Psoas muscle (tissue), 8 donors: Measurements from ENCODE around the gene R3HDM1. TPM values are rescaled to one million over a fixed set of nuclear protein-coding genes. Genes with fewer than 3 reads are reported as not detected.
A peak's percentile ranks its signal among the peaks of the same experiment; 100 is the strongest.

Source experiments
- ATAC-seq, 4 donors: fragments of 200-7000 bp; cut with Tn5 transposase; one replicate each; pipeline ENCODE4 v1.9.1; 2020; ENCODE audit warnings: moderate library complexity in 3 of 4, mild to moderate bottlenecking in 2 of 4
- DNase-seq, 2 donors: peaks; one replicate each; pipeline ENCODE4 v3.0.0-alpha.2; 2020
- H3K27ac ChIP-seq: fragments of 200-600 bp; one replicate; pipeline ENCODE4 v1.8.0; 2022
- H3K27me3 ChIP-seq, 3 donors: fragments of 200-600 bp in 1 of 3; one replicate each; pipeline versions ENCODE4 v1.6.1 to v1.8.0; 2013 to 2022; ENCODE audit warnings: low read length in 2 of 3, mild to moderate bottlenecking in 2 of 3, moderate library complexity in 1 of 3; ENCODE audit not compliant: insufficient read depth in 3 of 3
- H3K36me3 ChIP-seq, 2 donors: fragments of 200-600 bp in 1 of 2; one replicate each; pipeline versions ENCODE4 v1.6.1 to v1.8.0; 2013 to 2022; ENCODE audit warnings: low read depth in 1 of 2, mild to moderate bottlenecking in 1 of 2, moderate library complexity in 1 of 2; ENCODE audit not compliant: insufficient read depth in 1 of 2
- H3K4me1 ChIP-seq: fragments of 200-600 bp; one replicate; pipeline ENCODE4 v1.8.0; 2022
- H3K4me3 ChIP-seq: fragments of 200-600 bp; one replicate; pipeline ENCODE4 v1.8.0; 2022; ENCODE audit warnings: mild to moderate bottlenecking
- H3K9me3 ChIP-seq: fragments of 200-600 bp; one replicate; pipeline ENCODE4 v1.8.0; 2022
- WGBS, 3 donors: extraction: QIAGEN DNeasy Blood & Tissue Kit; methylation state at CpG; one replicate each; pipeline versions ENCODE4 v1.1.6 to v1.1.7; 2013; 5-methylcytosine and 5-hydroxymethylcytosine counted together
- intact Hi-C, 2 donors: fragments of 100-400 bp; cut with DNase I; formaldehyde crosslinking; loops; one replicate each; pipeline versions ENCODE4 v1.11.0 to v1.14.2; 2022
- polyA plus RNA-seq, 3 donors: library from polyadenylated mRNA; stranded (reverse); fragments of 200-250 nt; gene quantifications; one replicate each; pipeline ENCODE4 v1.2.3, GENCODE V29; 2013
- total RNA-seq, 4 donors: library from RNA; stranded (reverse); fragmentation: NEBNext Ultra II Directional in 2 of 4; extraction: Animal tissue kit (Norgen Biotek cat#: 25700) in 2 of 4; gene quantifications; one replicate each; pipeline versions ENCODE4 v1.2.1 to v1.2.4, GENCODE V29; 2021 to 2023
- TF ChIP-seq, protein P1 (sequence below): fragments of 200-600 bp; IDR thresholded peaks from one replicate; pipeline ENCODE4 v1.8.0; 2022; ENCODE audit warnings: antibody characterized with exemption
- donor health status: healthy with polysubstance abuse.
- donor health status: DM: no; HTN: no; CAD: no; lungs with moderate emphysema.
- donor health status: Bipolar disorder and iron deficiency.
- donor health status: healthy.
- donor health status: DM: yes; HTN: yes; CAD: no.
- donor health status: DM: no; HTN: no; CAD: no.
- donor health status: DM: no; HTN: no; CAD: no.
- donor health status: DM: yes; HTN: yes; CAD: no.

R3HDM1 gene
- total and polyA plus RNA-seq, 7 donors = 4.6 to 25.3 (median 20.1) TPM

DNA sequence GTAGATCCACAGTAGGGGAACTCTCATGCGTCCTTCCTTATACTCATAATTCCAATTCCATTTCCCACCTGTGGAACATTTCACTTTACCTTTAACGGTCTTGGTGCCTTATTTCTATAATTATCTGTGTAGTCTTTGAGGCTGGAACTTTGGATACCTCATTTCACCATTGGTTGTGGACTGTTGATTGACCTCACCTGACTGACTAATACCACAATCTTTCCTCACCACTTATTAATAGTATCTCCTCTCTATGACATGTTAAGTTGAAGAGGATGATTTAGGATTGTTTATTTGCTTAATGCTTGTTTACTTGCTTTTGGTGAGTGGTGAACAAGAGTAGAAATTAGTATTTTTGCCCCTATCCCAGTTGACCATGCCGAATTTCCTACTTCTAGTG, 50.0 kb downstream of the R3HDM1 start:
- H3K27me3 ChIP-seq = no peaks in the 10 kb centered on the region
- no peaks in the 10 kb centered on the region for H3K9me3 ChIP-seq
- 77 to 83% (median 83%) methylated on average over 3 of the region's 3 CpGs for WGBS, 3 donors
- peaks cover 18% of the 10 kb centered on the region for H3K4me1 ChIP-seq
- DNase-seq (no peak), ATAC-seq (peak; percentile 73 to 88 (median 78))
- intact Hi-C loops = loop anchor here in 1 of 2 donors (10.0 kb wide), 1 partner anchor 46 kb away; the partner anchor contains the start of genes R3HDM1 and ZRANB3
- no peaks in the 10 kb centered on the region for H3K36me3 ChIP-seq
- TF ChIP-seq, protein P1, sequence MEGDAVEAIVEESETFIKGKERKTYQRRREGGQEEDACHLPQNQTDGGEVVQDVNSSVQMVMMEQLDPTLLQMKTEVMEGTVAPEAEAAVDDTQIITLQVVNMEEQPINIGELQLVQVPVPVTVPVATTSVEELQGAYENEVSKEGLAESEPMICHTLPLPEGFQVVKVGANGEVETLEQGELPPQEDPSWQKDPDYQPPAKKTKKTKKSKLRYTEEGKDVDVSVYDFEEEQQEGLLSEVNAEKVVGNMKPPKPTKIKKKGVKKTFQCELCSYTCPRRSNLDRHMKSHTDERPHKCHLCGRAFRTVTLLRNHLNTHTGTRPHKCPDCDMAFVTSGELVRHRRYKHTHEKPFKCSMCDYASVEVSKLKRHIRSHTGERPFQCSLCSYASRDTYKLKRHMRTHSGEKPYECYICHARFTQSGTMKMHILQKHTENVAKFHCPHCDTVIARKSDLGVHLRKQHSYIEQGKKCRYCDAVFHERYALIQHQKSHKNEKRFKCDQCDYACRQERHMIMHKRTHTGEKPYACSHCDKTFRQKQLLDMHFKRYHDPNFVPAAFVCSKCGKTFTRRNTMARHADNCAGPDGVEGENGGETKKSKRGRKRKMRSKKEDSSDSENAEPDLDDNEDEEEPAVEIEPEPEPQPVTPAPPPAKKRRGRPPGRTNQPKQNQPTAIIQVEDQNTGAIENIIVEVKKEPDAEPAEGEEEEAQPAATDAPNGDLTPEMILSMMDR = no peak
- H3K27ac ChIP-seq = no peak overlapping the region
- H3K4me3 ChIP-seq = no peak overlapping the region

DNA sequence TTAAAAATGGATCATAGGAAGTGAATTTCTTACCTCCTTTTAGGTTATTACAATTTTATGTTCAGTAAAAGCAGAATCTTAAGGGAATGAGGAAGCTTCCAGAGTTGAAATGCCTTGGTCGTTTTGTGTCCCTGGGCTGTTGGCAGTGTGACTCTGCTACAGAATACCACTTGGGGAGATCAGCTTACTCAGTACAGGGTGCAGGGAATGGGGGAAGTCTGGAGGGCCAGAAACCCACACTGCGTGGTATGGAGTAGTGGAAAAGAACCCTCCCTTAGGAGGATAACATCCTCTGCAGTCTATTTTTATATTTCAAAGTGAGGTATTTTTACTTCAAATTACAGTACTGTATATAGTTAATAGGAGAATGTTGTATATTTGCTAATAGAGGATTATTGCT, 51.1 kb downstream of the R3HDM1 start:
- TF ChIP-seq, protein P1 = no peak
- no peak for DNase-seq
- no peak overlapping the region for H3K27ac ChIP-seq
- intact Hi-C loops = loop anchor here in 1 of 2 donors (10.0 kb wide), 1 partner anchor 48 kb away; the partner anchor contains the start of genes R3HDM1 and ZRANB3
- H3K4me1 ChIP-seq = peaks cover 22% of the 10 kb centered on the region
- no peaks in the 10 kb centered on the region for H3K9me3 ChIP-seq
- no peak overlapping the region for H3K4me3 ChIP-seq
- peak in 3 of 4 donors; percentile 59 to 74 (median 64) for ATAC-seq
- H3K36me3 ChIP-seq = no peaks in the 10 kb centered on the region
- H3K27me3 ChIP-seq = no peaks in the 10 kb centered on the region
- WGBS, 3 donors = 17 to 27% (median 20%) methylated on average over 2 of the region's 2 CpGs

DNA sequence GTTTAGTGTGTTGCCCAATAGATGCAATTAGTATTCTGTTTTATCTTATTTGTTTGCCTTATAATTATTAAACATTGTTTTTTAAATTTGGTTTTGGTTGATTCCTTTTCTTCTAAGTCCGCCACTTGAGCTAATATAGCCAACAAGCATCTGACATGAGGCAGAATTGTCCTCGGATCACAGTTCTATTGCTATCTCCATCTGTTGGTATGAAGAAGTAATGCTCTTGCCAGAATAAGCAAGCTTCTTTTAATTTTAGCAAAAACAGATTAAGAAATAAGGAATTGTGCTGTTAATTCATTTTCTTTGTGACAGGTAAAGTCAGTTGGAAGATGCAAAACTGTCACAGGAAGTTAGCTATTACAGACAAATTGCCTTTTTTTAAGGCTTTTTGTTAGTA, 54.3 kb downstream of the R3HDM1 start:
- Histone ChIP-seq H3K27ac (no peak overlapping the region), H3K36me3 (no peaks in the 10 kb centered on the region), H3K4me3 (no peak overlapping the region), H3K27me3 (no peaks in the 10 kb centered on the region), H3K9me3 (no peaks in the 10 kb centered on the region), H3K4me1 (peaks cover 22% of the 10 kb centered on the region)
- intact Hi-C loops = loop anchor here in 1 of 2 donors (10.0 kb wide), 1 partner anchor 51 kb away; the partner anchor contains the start of genes R3HDM1 and ZRANB3
- ATAC-seq (no peak), DNase-seq (no peak)
- TF ChIP-seq, protein P1 = no peak
- WGBS, 3 donors = 74 to 83% (median 76%) methylated on average over 2 of the region's 2 CpGs

DNA sequence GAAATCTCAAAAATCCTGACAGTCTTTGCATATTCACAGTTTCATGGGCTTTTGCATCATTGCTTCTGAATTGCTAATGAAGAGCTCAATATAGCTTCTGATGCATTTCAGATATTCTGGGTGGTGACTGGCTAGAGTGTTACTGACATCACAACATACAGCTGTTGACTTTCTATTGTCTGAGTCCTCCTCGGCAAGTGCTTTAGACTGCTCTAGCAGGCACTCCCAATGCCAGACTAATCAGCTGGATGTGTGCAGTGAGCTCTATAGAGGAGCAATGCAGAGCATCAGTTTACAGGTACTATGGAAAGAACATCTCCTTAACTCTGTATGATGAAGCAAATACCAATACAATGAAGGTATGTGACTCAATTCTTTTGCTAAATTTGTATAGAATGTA, 54.9 kb downstream of the R3HDM1 start:
- H3K4me1 ChIP-seq = peaks cover 18% of the 10 kb centered on the region
- DNase-seq = no peak
- H3K27me3 ChIP-seq = no peaks in the 10 kb centered on the region
- peak in 3 of 4 donors; percentile 71 to 87 (median 72) for ATAC-seq
- H3K4me3 ChIP-seq = no peak overlapping the region
- TF ChIP-seq, protein P1 = no peak
- WGBS, 3 donors = 20 to 37% (median 33%) methylated on average over 1 of the region's 1 CpG
- intact Hi-C loops = loop anchor here in 1 of 2 donors (10.0 kb wide), 1 partner anchor 51 kb away; the partner anchor contains the start of genes R3HDM1 and ZRANB3
- no peaks in the 10 kb centered on the region for H3K36me3 ChIP-seq
- H3K27ac ChIP-seq = no peak overlapping the region
- H3K9me3 ChIP-seq = no peaks in the 10 kb centered on the region

DNA sequence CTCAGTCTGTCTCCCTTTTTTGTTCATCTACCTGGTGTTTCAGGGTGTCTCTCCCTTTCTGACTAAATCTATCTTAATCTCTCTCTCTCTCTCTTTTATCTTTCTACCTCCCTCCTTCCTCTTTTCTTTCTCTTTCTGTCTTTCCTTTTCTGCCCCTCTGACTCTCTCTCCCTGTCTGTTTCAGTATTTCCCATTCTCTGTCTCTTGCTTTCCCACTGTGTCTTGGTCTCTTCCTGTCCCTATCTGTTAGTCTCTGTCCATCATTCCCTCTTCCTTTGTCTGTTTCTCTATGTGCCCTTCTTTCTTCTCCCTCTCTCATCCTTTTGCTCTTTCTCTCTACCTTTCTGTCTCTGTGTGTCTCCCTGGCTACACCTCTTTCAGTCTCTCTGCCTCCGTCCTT, 56.7 kb downstream of the R3HDM1 start:
- Histone ChIP-seq H3K4me3 (no peak overlapping the region), H3K36me3 (no peaks in the 10 kb centered on the region), H3K27ac (no peak overlapping the region), H3K9me3 (peaks cover 6% of the 10 kb centered on the region), H3K4me1 (peaks cover 6% of the 10 kb centered on the region), H3K27me3 (no peaks in the 10 kb centered on the region)
- WGBS, 3 donors = 75 to 90% (median 83%) methylated on average over 1 of the region's 1 CpG
- ATAC-seq (no peak), DNase-seq (no peak)
- TF ChIP-seq, protein P1 = no peak
- intact Hi-C loops = loop anchor here in 1 of 2 donors (10.0 kb wide), 1 partner anchor 53 kb away; the partner anchor contains the start of genes R3HDM1 and ZRANB3
